Posterior cingulate gyrus (tissue), 11 donors: ENCODE data around the gene ANKRD11.
"Not testable (repeated sequence)": the region's sequence is repeated elsewhere in the genome, so short reads cannot be mapped to it uniquely, and the experiment has no call there.

Experiments
- DNase-seq, 10 donors: peaks; one replicate each; pipeline versions ENCODE4 v3.0.0 to v3.0.0-alpha.2; 2020 to 2021; ENCODE audit warnings: mixed read lengths in 3 of 10
- intact Hi-C: fragments of 100-400 bp; cut with DNase I; formaldehyde crosslinking; loops from one replicate; pipeline ENCODE4 v1.15.1; 2023

ANKRD11 gene

DNA sequence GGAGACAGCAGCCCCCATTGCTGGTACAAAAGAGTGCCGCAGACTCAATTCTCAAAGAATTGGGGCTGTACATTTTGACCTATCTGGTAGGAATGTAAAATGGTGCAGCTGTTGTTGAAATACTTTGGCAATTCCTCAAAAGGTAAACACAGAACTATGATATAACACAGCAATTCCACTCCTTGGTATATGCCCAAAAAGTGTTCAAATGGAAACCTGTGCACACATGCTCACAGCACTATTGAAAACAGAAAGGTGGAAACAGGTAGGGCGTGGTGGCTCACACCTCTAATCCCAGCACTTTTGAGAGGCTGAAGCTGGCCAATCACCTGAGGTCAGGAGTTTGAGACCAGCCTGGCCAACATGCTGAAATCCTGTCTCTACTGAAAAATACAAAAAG, 34.7 kb downstream of the ANKRD11 start:
- DNase-seq: peak in 1 of 10 donors; percentile 3

GRCh38 chr16:89455178-89455577, 35.2 kb downstream of the ANKRD11 start:
- intact Hi-C loops: no loop called here
- peak in 1 of 10 donors; percentile 20 for DNase-seq

More for the DNA sequence above, 34.7 kb downstream of the ANKRD11 start:
- intact Hi-C loops: no loop called here

DNA sequence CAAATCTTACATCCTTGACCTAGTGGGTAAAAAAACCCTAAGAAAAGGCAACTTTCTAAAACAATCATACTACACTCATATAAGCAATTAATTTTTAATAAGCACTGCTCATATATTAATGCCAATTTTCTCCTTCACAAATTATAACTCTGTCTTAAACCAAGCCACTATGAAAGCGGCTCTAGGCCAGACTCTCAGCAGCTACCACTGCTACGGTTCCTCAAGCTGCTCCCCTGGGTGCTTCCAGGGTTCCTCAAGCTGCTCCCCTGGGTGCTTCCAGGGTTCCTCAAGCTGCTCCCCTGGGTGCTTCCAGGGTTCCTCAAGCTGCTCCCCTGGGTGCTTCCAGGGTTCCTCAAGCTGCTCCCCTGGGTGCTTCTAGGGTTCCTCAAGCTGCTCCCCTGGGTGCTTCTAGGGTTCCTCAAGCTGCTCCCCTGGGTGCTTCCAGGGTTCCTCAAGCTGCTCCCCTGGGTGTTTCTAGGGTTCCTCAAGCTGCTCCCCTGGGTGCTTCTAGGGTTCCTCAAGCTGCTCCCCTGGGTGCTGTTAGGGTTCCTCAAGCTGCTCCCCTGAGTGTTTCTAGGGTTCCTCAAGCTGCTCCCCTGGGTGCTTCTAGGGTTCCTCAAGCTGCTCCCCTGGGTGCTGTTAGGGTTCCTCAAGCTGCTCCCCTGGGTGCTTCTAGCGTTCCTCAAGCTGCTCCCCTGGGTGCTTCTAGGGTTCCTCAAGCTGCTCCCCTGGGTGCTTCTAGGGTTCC, 35.8 kb downstream of the ANKRD11 start:
- intact Hi-C loops: not testable (repeated sequence)
- DNase-seq: peak in 1 of 10 donors; percentile 14

DNA sequence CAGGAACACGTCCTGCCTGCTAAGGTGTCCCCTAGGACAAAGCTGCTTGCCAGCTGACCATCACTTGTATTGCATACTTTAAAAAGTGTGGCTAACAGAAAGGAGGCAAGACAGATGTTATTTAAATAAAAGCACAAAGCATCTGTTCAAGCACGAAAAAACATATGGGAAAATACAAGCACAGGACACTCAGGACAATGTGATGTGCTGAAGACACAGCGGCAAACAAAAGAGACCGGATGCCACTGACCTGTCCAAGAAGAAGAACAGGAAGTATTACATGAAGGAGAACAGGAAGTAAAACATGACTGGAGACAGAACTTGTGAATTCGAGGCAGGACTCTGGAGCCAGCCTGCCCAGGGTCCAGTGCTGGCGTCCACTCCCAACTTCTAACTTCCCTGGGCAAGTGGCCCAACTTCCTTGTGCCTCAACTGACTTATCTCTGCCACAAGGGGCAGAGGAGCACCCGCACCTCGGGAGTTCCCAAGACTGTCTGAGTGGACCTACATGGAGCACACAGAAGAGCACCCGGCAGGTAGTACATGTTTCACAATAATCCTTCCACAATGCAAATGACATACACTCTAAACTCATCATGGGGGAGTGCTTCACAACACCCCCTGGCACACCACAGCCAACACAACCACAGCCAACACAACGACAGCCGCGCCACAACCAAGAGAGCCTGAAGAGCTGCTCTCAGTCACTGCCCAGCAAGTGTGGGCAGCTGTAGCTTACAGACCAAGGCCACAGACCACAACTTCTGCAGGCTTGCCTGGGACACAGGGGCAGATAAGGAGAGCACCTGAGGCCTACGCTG, 36.6 kb downstream of the ANKRD11 start:
- peak in 2 of 10 donors; percentile 73 to 82 for DNase-seq
- intact Hi-C loops: no loop called here

- peak in 1 of 10 donors; percentile 16 for DNase-seq
- intact Hi-C loops: no loop called here
These were observed 37.4 kb downstream of the ANKRD11 start for GRCh38 chr16:89452925-89453324.

- intact Hi-C loops: no loop called here
- DNase-seq: no peak
These were observed 38.1 kb downstream of the ANKRD11 start for GRCh38 chr16:89452241-89452640.

- intact Hi-C loops: no loop called here
- DNase-seq: no peak
These were observed 39.8 kb downstream of the ANKRD11 start for GRCh38 chr16:89450537-89450936.

GRCh38 chr16:89449726-89450335, 40.5 kb downstream of the ANKRD11 start:
- no peak for DNase-seq
- intact Hi-C loops: no loop called here

- intact Hi-C loops: no loop called here
- DNase-seq: no peak
These were observed 41.7 kb downstream of the ANKRD11 start for GRCh38 chr16:89448656-89449055.

GRCh38 chr16:89446975-89447293, 43.4 kb downstream of the ANKRD11 start:
- DNase-seq: no peak
- intact Hi-C loops: no loop called here

DNA sequence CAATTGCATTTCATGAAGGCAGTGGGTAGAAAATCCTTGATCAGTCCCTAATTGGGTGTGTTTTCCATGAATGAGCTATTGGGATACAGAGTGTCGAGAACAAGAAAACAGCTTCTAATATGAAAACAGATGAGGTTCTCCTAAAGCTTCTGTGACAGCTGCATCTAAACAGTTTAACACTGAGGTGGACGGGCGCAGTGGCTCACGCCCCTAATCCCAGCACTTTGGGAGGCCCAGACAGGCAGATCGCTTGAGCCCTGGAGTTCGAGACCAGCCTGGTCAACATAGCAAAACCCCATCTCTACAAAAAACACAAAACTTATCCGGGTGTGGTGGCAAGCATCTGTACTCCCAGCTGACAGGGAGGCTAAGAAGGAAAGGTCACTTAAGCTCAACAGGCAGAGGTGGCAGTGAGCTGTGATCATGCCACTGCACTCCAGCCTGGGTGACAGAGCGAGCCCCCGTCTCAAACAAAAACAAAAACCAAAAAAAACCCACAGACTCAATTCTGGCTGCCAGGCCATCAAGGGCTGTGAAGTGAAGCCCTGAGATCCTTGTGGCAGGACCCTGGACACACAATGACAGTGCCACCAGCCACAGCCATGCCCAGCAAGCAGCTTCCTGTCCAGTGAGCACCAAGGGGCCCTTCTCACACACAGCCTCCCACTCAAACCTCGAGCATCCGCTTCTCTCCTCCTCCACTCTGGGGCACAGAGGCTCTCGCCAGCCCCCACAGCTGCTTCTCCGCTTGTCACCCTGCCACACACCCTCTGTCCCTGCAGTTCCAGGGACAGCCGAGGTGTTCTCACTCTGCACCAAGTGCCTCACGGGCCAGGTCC, 44.0 kb downstream of the ANKRD11 start:
- peak in 2 of 10 donors; percentile 25 to 75 for DNase-seq
- intact Hi-C loops: no loop called here

- no peak for DNase-seq
- intact Hi-C loops: no loop called here
These were observed 45.2 kb downstream of the ANKRD11 start for GRCh38 chr16:89445166-89445565.

GRCh38 chr16:89444728-89445127, 45.6 kb downstream of the ANKRD11 start:
- DNase-seq: no peak
- intact Hi-C loops: no loop called here

GRCh38 chr16:89444151-89444723, 46.1 kb downstream of the ANKRD11 start:
- intact Hi-C loops: no loop called here
- DNase-seq: no peak

DNA sequence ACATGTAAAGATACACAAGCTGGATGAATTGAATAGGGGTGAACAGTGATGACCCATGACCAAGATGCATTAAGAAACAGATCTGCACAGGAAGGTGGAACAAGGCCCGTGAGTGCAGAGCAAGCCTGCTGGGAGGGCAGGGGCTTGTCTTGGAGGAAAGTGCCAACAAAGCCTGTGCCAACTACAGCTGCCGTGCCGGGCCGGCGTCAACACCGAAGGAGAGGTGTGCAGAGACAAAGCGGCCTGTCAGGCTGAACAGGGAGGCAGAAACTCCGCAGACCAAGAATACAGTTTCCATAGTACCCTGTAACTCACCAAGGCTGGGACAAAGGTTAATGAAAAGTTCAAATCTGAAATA, 46.7 kb downstream of the ANKRD11 start:
- intact Hi-C loops: no loop called here
- DNase-seq: no peak

DNA sequence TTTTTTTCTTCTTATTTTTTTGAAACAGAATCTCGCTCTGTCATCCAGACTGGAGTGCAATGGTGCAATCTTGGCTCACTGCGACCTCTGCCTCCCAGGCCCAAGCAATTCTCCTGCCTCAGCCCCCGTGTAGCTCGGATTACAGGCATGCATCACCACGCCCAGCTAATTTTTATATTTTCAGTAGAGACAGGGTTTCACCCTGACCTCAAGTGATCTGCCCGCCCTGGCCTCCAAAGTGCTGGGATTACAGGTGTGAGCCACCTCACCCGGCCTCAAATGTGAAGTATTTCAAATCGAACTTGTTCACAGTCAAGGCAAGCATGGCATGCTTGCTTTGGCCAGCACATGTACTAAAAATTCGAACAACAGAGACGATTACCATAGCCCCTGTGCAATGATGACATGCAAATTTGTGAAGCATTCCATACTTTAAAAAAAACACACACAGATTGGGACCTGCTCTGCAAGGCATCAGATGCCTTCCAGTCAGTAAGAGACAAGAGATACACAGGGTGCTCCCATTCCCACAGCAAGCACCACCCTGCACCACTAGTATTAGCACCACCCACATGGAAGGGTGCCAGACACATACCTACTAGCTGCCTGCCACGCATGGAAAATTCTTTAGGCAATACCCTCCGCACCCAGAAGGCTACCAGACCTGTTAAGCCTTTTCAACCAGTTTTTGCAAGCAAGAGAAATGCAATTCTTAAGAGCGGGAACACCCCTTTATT, 47.2 kb downstream of the ANKRD11 start:
- DNase-seq: no peak

DNA sequence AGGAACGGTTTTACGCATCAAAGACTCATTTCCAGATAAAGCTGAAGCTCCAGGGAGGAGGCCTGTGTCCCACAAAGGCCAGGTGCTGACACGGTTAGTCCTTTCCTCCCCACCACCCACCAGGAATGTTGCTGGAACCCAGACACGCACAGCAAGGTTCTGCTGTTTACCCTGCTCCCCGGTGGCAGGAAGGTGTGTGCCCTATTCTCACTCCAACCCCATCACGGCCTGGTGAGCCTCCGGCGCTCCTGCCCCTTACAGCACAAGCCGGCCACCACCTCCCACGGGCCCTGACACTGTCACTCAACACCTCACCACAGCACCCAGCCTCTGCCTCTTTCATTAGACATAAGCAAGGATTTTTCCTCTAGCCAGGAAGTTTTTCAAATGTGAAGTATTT, 47.8 kb downstream of the ANKRD11 start:
- DNase-seq: no peak
- intact Hi-C loops: no loop called here

More for the DNA sequence above, 47.2 kb downstream of the ANKRD11 start:
- intact Hi-C loops: no loop called here

GRCh38 chr16:89439659-89440058, 50.7 kb downstream of the ANKRD11 start:
- DNase-seq: no peak
- intact Hi-C loops: no loop called here

GRCh38 chr16:89437991-89438390, 52.4 kb downstream of the ANKRD11 start:
- intact Hi-C loops: no loop called here
- DNase-seq: no peak
